ENCODE measurements around the gene DAB1.

The DAB1 gene

GRCh38 chr1:57410508-57410907 is 13.4 kb downstream of the DAB1 start:
- DNase-seq = no peak

GRCh38 chr1:57407928-57408327 is 15.9 kb downstream of the DAB1 start:
- DNase-seq = no peak

DNA sequence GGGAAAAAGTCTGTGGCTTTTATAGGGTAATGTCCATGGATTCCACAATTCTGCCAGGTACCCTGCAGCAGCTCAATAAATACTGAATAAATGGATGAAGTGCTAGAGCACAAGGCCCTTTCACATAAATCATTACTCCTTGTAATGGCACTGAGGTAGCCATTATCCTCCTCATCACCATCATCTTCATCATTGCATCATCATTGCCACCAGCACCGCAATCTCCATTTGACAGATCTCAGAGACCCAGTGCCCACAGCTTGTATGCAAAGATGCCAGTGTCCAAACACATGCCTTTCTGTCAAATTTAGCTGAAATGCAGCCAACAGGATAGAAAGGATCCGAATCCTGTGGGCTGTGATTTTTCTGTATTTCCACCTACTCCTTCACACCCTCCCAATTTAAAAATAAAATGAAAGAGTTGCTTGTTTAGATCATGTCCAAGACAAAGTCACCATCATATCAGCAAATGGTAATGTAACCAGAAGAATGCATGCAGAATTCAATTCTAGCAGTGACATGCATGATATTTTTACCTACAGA is 17.4 kb downstream of the DAB1 start:
- DNase-seq = no peak

DNA sequence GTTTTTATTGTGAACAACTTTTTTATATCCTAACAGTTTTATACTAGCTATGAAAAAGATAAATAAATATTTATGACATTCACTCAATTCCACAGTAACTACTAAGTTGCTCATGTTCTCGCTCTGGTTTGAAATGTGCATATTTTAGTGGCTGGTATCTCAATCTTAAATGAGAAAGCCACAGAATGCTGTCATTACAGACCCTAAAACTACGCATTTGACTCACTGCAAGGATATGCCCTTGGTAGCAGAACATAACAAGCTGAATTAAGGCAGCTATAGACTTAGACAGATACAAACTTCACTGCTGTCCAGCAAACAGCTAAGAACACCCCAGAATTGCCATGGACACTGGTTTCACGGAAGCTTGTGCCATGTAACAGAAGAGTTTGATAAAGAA is 19.0 kb downstream of the DAB1 start:
- no peak for DNase-seq

GRCh38 chr1:57403201-57403600 is 20.7 kb downstream of the DAB1 start:
- DNase-seq = no peak

GRCh38 chr1:57401671-57402070 is 22.2 kb downstream of the DAB1 start:
- no peak for DNase-seq

- DNase-seq = no peak
Measured at GRCh38 chr1:57400048-57400447, 23.8 kb downstream of the DAB1 start.

DNA sequence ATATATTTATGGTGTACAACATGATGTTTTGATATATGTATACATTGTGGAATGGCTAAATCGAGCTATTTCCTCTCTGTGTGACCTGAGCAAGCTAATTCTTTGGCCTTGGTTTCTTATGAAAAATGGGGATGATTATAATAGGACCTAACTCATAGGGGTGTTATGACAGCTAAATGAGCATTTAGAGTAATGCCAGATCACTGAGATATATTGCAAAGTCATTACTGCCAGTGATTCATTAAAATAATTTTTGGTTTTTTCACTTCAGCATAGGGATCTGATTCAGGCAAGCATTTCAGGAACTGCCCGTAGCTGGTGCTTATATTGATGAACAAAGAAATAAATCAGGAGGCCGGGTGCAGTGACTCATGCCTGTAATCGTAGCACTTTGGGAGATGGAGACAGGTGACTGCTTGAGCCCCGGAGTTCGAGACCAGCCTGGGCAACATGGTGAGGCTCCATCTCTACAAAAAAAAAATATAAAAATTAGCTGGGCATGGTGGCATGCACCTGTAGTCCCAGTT is 30.7 kb downstream of the DAB1 start:
- DNase-seq = no peak

DNA sequence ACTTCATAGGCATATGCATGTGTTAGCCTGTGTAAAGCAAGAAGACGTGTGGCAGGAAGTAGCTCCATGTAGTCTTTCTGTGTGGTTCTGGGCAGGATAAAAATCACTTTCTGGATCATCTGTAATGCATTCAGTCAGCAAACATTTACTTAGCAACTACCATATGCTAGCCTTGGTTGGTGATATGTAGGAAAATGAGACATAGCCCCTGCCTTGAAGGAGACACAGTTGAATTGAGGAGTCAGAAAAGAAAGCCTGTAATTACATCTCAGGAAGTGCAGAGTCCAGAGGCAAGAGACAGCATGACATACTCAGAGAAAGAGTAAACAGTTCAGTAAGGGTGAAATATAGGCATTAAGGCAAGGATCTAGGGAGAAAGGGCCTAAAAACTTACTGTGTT is 38.5 kb downstream of the DAB1 start:
- DNase-seq = no peak

DNA sequence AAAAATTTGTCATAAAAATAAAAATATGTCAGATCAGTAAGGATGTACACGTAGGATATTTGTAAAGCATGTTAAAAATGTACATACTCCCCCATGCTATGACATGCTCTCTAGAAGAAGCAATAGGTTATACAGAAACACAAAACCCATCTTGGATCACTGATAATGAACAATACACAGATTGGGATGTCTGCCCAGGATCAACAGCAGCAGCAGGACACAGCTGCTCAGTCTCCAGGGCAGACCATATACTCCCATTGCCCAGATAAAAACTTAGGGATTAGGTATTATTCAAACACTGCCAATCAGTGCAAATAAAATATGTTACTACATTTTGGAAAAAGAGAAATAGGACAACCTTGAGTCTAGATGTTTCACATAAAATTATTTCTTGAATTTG is 39.0 kb downstream of the DAB1 start:
- DNase-seq = no peak

DNA sequence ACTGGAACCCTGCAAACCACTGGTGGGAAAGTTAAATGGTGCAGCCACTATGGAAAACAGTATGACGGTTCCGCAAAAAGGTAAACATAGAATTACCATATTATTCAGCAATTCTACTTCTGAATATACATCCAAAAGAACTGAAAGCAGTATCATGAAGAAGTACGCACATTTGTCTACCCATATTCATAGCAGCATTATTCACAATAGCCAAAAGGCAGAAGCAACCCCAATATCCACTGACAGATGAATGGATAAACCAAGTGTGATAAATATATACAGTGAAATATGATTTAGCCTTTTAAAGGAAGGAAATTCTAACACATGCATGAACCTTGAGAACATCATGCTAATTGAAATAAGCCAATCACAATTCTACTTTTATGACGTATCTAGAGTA is 39.6 kb downstream of the DAB1 start:
- no peak for DNase-seq

DNA sequence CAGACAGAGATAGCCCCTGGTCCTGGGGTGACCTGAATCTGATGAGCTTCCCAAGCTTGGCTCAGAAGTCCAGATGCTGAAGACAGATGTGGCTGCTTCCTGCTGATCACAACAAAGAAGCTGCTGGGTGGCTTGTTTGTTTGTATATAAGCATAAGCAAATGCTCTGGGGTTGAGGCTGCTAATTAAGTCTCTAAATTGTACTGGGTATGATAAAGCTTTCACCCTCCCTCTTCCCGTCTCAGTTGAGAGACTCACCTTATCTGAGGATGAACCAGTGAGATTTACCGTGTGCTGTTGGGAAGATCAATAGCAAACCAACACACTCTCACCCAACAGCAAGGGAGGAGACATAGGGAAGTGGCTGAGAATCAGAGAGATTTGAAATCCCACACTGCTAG is 42.0 kb downstream of the DAB1 start:
- no peak for DNase-seq

DNA sequence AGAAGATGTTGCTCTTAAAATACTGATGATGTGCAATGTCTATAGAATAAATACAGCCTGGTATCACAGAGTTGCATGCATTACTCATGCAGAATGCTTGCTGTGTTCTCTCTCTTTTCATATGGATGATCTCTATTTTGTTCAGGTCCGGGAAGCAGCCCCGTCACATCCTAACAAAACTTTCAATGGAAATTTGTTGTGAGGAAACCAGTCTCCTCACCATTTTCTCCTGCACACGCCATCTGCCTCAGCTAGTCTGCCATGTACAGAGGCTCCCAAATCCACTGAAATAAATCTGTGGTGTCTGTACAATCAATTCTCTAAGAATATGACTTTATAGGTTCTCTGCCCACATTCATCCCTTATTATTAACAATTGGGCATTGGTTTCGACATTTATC is 42.4 kb downstream of the DAB1 start:
- DNase-seq = no peak

GRCh38 chr1:57380923-57381322 is 42.9 kb downstream of the DAB1 start:
- no peak for DNase-seq

GRCh38 chr1:57378534-57378933 is 45.3 kb downstream of the DAB1 start:
- DNase-seq = no peak

DNA sequence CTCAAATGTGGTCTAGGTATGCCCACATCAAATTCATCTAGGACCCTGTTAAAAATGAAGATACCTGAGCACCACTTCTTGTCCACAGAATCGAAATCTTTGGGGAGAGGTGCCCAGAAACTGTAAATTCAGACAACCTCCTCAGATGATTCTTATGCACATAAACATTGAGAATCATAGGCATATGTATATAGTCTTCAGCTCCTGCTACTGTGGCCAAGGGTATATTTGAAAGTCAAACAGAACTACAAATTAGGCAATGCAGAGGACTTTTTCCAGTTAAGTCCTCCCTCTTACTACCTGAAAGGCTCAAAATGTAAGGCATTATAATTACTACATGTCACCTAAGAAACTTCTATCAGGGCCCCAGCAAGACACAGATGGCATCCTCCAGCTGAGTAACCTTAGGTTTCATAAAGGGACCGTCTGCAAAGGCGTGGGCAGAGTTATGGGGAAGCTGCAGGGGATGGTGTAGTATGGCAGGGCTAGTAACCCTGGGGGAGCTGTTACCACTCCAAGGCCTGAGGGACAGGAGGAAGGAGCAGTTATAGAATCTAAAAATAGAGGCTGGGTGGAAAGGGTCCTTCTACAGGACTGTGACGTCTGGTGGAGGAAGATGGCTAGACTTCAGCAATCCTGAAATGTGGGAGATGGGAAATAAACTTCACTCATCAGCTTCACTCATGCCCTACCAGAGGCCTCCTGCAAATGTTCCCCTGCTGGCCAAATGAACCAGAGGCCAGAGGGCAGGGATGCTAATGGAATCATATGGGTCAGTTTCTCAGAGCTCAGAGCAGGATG is 46.3 kb downstream of the DAB1 start:
- DNase-seq = no peak

GRCh38 chr1:57376041-57376440 is 47.8 kb downstream of the DAB1 start:
- DNase-seq = no peak

DNA sequence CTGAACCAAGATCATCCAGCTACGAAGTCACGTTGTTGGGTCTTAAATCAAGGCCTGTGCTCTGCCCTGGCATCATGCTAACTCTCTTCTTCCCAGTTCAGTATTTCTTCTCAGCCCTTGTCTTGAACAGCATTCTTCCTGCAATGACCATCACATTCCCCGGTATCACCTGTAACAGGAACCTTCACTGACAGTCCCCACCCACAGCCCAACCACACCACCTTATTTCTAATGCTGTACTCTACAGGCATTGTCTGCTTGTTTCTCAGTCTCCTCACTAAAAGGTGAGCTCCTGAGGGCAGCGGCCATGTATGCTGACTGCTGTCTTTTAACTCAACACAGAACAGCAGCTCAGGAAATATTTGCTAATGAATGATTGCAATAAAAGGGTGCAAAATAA is 54.0 kb downstream of the DAB1 start:
- DNase-seq = no peak

DNA sequence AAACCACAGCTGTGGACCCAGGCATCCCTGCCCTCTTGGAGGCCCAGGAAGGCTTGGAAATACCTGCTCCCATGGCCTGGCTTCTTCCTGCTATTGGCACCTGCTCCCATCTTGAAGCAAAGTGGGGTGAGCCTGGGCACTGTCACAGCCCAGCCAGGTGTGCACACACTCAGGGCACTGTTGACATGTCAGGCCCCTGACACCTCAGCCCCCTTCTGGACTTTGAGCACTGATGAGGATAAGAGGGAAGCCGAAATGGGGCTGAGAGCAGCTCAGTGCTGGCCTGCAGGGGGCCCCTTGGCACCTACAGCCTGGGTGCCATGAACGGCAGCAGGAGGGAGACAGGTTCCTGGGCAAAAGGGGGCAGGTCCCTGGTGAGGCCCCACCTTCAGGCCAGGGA is 55.9 kb downstream of the DAB1 start:
- DNase-seq = no peak

- DNase-seq = no peak
Measured at GRCh38 chr1:57363643-57364042, 60.2 kb downstream of the DAB1 start.

- DNase-seq = no peak
Measured at GRCh38 chr1:57363165-57363564, 60.7 kb downstream of the DAB1 start.

DNA sequence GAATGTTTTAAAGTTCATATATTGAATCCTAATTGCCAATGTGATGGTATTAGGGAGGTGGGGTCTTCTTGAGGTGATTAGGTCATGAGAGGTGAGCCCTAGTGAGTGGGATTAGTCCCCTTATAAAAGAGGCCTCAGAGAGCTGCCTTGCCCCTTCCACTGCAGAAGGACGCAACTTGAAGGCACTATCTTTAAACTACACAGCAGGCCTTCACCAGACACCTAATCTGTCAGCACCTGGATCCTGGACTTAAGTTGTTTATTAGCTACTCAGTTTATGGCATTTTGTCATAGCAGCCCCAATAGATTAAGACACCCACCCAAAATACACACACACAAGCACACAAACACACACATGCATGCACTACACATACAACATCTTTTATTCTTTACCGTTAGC is 61.4 kb downstream of the DAB1 start:
- no peak for DNase-seq

- no peak for DNase-seq
Measured at GRCh38 chr1:57361516-57361915, 62.3 kb downstream of the DAB1 start.

- no peak for DNase-seq
Measured at GRCh38 chr1:57360846-57361407, 62.9 kb downstream of the DAB1 start.

GRCh38 chr1:57357462-57357861 is 66.4 kb downstream of the DAB1 start:
- DNase-seq = no peak

Measured in activated CD4-positive, alpha-beta T cell treated with anti-CD3 and anti-CD28 coated beads for 48 hours (primary cell).